CD4-positive, alpha-beta T cell (primary cell): ENCODE measurements around the gene KRT74. TPM values are rescaled to one million over a fixed set of nuclear protein-coding genes. Genes with fewer than 3 reads are reported as not detected.
A peak's percentile ranks its signal among the peaks of the same experiment; 100 is the strongest.

ENCODE experiments used
- ATAC-seq: fragments of 200-7000 bp; cut with Tn5 transposase; one replicate; pipeline ENCODE4 v1.10.0; 2022; ENCODE audit warnings: mild to moderate bottlenecking; ENCODE audit not compliant: poor library complexity
- CTCF ChIA-PET: fragments of 350-600 bp; sonication (Branson Sonifier 250); formaldehyde crosslinking; loops from one replicate; lab custom pipeline; 2021; ENCODE audit warnings: antibody characterized with exemption, inconsistent platforms; lab: Charles Lee
- POLR2A ChIA-PET: fragments of 350-600 bp; sonication (Branson Sonifier 250); formaldehyde crosslinking; loops from one replicate; lab custom pipeline; 2021; ENCODE audit warnings: antibody characterized with exemption, inconsistent platforms; lab: Charles Lee
- DNase-seq, 14 experiments: peaks; one replicate each; pipeline ENCODE4 v3.0.0-alpha.2; 2013 to 2020; ENCODE audit warnings: mixed read lengths in 2 of 14
- H3K27ac ChIP-seq, 2 donors: one replicate each; pipeline versions ENCODE4 v1.5.1 to v1.7.0; 2013; ENCODE audit warnings: low read length in 2 of 2, low read depth in 1 of 2, mild to moderate bottlenecking in 1 of 2
- H3K27me3 ChIP-seq, 2 experiments: 1 replicate in 1 of 2; 2 replicates in 1 of 2; pipeline versions ENCODE4 v1.6.1 to v1.7.0; 2013; ENCODE audit warnings: low read length in 2 of 2, control low read depth in 1 of 2, mild to moderate bottlenecking in 1 of 2, moderate library complexity in 1 of 2; ENCODE audit not compliant: insufficient read depth in 2 of 2, control insufficient read depth in 1 of 2
- H3K36me3 ChIP-seq: one replicate; pipeline ENCODE4 v1.6.1; 2013; ENCODE audit warnings: low read length, control low read depth; ENCODE audit not compliant: insufficient read depth
- H3K4me1 ChIP-seq: one replicate; pipeline ENCODE4 v1.6.1; 2013; ENCODE audit warnings: low read length, control low read depth; ENCODE audit not compliant: insufficient read depth
- H3K4me3 ChIP-seq: one replicate; pipeline ENCODE4 v1.5.1; 2013; ENCODE audit warnings: mild to moderate bottlenecking, low read length, moderate library complexity
- H3K9me3 ChIP-seq, 2 experiments: 1 replicate in 1 of 2; 2 replicates in 1 of 2; pipeline versions ENCODE4 v1.6.1 to v1.7.0; 2013; ENCODE audit warnings: low read length in 2 of 2, mild to moderate bottlenecking in 2 of 2, control low read depth in 1 of 2, moderate library complexity in 1 of 2; ENCODE audit not compliant: control insufficient read depth in 1 of 2, insufficient read depth in 1 of 2
- H3K27ac Mint-ChIP-seq: one replicate; pipeline ENCODE4 v1.8.0; 2020; ENCODE audit warnings: mixed read lengths
- H3K27me3 Mint-ChIP-seq: one replicate; pipeline ENCODE4 v1.8.0; 2021; ENCODE audit warnings: mixed read lengths
- H3K36me3 Mint-ChIP-seq: one replicate; pipeline ENCODE4 v1.8.0; 2021; ENCODE audit warnings: low read depth, mixed read lengths
- H3K4me1 Mint-ChIP-seq: one replicate; pipeline ENCODE4 v1.8.0; 2021; ENCODE audit warnings: low read depth, mixed read lengths
- H3K4me3 Mint-ChIP-seq: one replicate; pipeline ENCODE4 v1.8.0; 2020; ENCODE audit warnings: mild to moderate bottlenecking, mixed read lengths
- H3K9me3 Mint-ChIP-seq: one replicate; pipeline ENCODE4 v1.8.0; 2020; ENCODE audit warnings: mixed read lengths
- intact Hi-C, 2 experiments: fragments of 100-400 bp; cut with DNase I in 1 of 2; cut with micrococcal nuclease in 1 of 2; formaldehyde crosslinking; loops; one replicate each; pipeline versions ENCODE4 v1.15.1 to v1.9.0; 2023 to 2025; cut with DNase I, micrococcal nuclease
- total RNA-seq, 174 experiments: library from RNA in 2 of 174; stranded (reverse) in 2 of 174; gene quantifications; one replicate each; pipeline ENCODE4 v1.2.3 and lab custom pipeline; 2021 to 2026
- TF ChIP-seq, protein P1 (sequence below): fragments of 200-600 bp; IDR thresholded peaks from one replicate; pipeline ENCODE4 v1.8.0; 2022; ENCODE audit warnings: antibody characterized with exemption, mild to moderate bottlenecking

KRT74 gene
- total RNA-seq, 2 experiments from 2014 or later: 0.30 to 0.34 TPM

DNA sequence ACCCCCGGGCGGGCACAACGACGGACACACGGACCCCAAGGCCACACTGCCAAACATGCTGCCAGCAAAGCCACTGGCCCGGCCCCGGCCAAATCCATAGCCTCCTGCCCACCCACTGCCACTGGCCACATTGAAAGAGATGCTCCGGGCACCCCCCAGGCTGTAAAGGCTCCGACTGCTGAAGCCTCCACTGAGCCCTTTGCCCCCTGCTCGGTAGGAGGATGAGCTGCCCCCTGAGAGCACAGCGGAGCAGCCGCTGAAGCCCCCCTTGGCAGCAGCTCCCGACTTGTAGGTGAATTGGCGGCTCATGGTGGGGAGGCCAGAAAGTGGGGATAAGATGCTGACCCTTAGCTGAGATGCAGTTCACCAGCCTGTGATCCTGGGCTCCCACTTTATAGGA lies 44.6 kb upstream of the KRT74 start, which contains the start of gene KRT73:
Gene KRT73, minus strand, starts transcription at position 344 of the 400 bp plus-strand sequence. Its CDS starts 35 bp downstream, at position 309.
- H3K4me1 Mint-ChIP-seq: peaks cover 96% of the 10 kb centered on the region
- TF ChIP-seq, protein P1, sequence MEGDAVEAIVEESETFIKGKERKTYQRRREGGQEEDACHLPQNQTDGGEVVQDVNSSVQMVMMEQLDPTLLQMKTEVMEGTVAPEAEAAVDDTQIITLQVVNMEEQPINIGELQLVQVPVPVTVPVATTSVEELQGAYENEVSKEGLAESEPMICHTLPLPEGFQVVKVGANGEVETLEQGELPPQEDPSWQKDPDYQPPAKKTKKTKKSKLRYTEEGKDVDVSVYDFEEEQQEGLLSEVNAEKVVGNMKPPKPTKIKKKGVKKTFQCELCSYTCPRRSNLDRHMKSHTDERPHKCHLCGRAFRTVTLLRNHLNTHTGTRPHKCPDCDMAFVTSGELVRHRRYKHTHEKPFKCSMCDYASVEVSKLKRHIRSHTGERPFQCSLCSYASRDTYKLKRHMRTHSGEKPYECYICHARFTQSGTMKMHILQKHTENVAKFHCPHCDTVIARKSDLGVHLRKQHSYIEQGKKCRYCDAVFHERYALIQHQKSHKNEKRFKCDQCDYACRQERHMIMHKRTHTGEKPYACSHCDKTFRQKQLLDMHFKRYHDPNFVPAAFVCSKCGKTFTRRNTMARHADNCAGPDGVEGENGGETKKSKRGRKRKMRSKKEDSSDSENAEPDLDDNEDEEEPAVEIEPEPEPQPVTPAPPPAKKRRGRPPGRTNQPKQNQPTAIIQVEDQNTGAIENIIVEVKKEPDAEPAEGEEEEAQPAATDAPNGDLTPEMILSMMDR: no peak
- no peak within 1 kb of the TSS for H3K4me3 ChIP-seq
- H3K9me3 Mint-ChIP-seq: no peaks in the 10 kb centered on the region
- H3K36me3 ChIP-seq: no peaks in the 10 kb centered on the region
- intact Hi-C loops: no loop called here
- H3K27ac ChIP-seq: no peak within 1 kb of the TSS
- DNase-seq: no peak
- no peaks in the 10 kb centered on the region for H3K9me3 ChIP-seq
- no peaks in the 10 kb centered on the region for H3K27me3 Mint-ChIP-seq
- H3K27ac Mint-ChIP-seq: peak within 1 kb of the TSS; percentile 89
- peaks cover 20% of the 10 kb centered on the region for H3K36me3 Mint-ChIP-seq
- ATAC-seq: no peak
- POLR2A ChIA-PET: interaction anchor here (1.0 to 1.8 kb wide), 5 partner anchors 8 to 73 kb away, joined by 3 to 6 read pairs (median 4); no protein-coding TSS in a partner anchor
- peaks cover 67% of the 10 kb centered on the region for H3K4me1 ChIP-seq
- no peaks in the 10 kb centered on the region for H3K27me3 ChIP-seq
- CTCF ChIA-PET: interaction anchor here (1.4 to 2.3 kb wide), 2 partner anchors 9 to 262 kb away, joined by 3 to 4 read pairs; no protein-coding TSS in a partner anchor
- H3K4me3 Mint-ChIP-seq: peak within 1 kb of the TSS; percentile 22

DNA sequence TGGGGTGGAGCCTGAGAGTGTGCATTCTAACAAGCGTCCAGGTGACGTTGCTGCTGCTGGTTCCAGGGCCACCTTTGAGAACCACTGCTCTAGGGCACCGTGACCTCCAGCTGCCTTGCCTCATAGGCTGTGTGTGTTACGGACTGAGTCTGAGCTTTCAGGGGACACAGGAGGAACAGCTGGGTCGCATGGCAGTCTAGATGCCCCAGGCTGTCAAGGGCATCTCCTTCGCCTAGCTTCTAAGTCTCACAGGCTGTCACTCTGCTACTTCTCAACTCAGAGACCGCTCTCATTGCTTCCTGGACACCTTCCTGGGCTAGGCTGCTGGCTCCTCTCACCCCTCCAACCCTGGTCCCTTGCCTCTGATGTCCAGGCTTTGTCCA lies 43.8 kb upstream of the KRT74 start:
- H3K4me3 Mint-ChIP-seq: peak overlapping the region; percentile 22
- intact Hi-C loops: no loop called here
- H3K27ac Mint-ChIP-seq: peak overlapping the region; percentile 89
- H3K27me3 ChIP-seq: no peaks in the 10 kb centered on the region
- peaks cover 97% of the 10 kb centered on the region for H3K4me1 Mint-ChIP-seq
- no peaks in the 10 kb centered on the region for H3K9me3 Mint-ChIP-seq
- POLR2A ChIA-PET: interaction anchor here (0.6 to 1.7 kb wide), 5 partner anchors 16 to 74 kb away, joined by 3 to 4 read pairs (median 3); no protein-coding TSS in a partner anchor
- no peaks in the 10 kb centered on the region for H3K36me3 ChIP-seq
- ATAC-seq: no peak
- TF ChIP-seq, protein P1: no peak
- peaks cover 23% of the 10 kb centered on the region for H3K36me3 Mint-ChIP-seq
- peak overlapping the region in 1 of 2 donors; percentile 61 for H3K27ac ChIP-seq
- H3K27me3 Mint-ChIP-seq: no peaks in the 10 kb centered on the region
- no peak for DNase-seq
- no peak overlapping the region for H3K4me3 ChIP-seq
- H3K9me3 ChIP-seq: no peaks in the 10 kb centered on the region
- H3K4me1 ChIP-seq: peaks cover 75% of the 10 kb centered on the region
- CTCF ChIA-PET: interaction anchor here (1.4 to 2.3 kb wide), 2 partner anchors 10 to 262 kb away, joined by 3 to 4 read pairs; no protein-coding TSS in a partner anchor

DNA sequence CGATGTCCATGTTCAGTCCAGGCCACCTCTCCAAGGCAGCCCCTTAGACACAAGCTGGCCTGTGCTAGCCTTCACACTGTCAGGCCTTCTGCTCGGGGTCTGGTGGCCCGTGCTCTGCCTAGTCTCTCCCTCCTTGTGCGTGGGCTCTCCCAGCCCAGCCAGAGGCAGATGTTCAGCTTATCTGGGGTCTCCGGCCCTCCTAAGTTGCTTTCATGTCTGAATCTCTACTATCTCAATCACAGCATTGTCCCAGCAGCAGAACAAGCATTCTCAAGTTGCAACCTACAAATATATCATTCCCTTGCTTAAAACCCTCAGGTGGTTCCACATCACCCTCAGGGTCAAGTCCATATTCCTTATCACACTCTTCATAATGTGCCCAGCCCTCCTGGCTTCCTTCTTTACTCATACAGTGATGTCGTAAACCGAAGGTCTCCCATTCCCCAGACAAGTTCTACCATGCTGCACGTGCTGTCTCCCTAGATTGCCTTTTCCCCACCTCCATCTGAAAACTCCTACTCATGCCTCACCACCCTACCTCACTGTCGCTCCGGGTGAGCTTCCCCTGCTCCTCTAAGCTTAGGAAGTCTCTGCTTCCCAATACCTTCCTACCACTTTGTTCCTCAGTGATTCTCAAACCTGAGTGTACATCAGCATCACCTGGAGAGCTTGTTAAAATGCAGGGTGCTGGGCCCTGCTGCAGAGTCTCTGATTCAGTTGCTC lies 43.2 kb upstream of the KRT74 start:
- H3K4me3 Mint-ChIP-seq: peak overlapping the region; percentile 22
- POLR2A ChIA-PET: interaction anchor here (0.9 to 1.5 kb wide), 3 partner anchors 16 to 32 kb away, joined by 3 to 4 read pairs (median 3); no protein-coding TSS in a partner anchor

More for the DNA sequence above, 43.2 kb upstream of the KRT74 start:
- no peaks in the 10 kb centered on the region for H3K9me3 Mint-ChIP-seq
- intact Hi-C loops: no loop called here
- Histone ChIP-seq H3K27me3 (no peaks in the 10 kb centered on the region), H3K36me3 (peaks cover 3% of the 10 kb centered on the region), H3K9me3 (no peaks in the 10 kb centered on the region), H3K4me1 (peaks cover 80% of the 10 kb centered on the region), H3K4me3 (no peak overlapping the region), H3K27ac (peak overlapping the region; percentile 47 to 61)
- ATAC-seq (no peak), DNase-seq (no peak)
- peaks cover 27% of the 10 kb centered on the region for H3K36me3 Mint-ChIP-seq
- H3K27me3 Mint-ChIP-seq: no peaks in the 10 kb centered on the region
- peaks cover 100% of the 10 kb centered on the region for H3K4me1 Mint-ChIP-seq
- CTCF ChIA-PET: interaction anchor here (1.4 to 2.3 kb wide), 2 partner anchors 10 to 263 kb away, joined by 3 to 4 read pairs; no protein-coding TSS in a partner anchor
- TF ChIP-seq, protein P1: no peak
- peak overlapping the region; percentile 89 for H3K27ac Mint-ChIP-seq
